Tongue (tissue), 2 donors: Measurements from ENCODE around the gene RP2. TPM values are rescaled to one million over a fixed set of nuclear protein-coding genes. Genes with fewer than 3 reads are reported as not detected.

ENCODE experiments used
- DNase-seq: peaks from one replicate; pipeline ENCODE4 v3.0.0-alpha.2; 2015
- total RNA-seq: library from RNA; depleted of rRNA; stranded (reverse); fragments of >200 nt; gene quantifications from one replicate; pipeline ENCODE4 v1.2.3, GENCODE V29; 2014

RP2 gene
- total RNA-seq, 1 donor from 2014 or later, result 15.0 TPM

DNA sequence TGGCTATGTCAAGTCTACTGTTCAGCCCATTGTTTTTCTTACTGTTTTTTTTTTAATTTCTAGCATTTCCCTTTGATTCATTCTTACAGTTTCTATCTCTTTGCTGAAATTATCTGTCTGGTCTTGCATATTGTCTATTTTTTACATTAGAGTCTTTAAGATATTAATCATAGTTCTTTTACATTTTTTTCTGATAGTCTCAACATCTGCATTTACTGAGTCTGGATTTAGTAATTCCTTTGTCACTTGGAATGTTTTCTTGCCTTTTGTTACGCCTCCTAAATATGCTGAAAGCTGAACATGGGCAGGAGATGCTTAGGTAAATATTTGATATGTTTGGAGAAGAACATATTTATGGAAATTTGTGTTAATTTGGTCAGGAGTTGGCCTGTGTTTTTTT is 85.8 kb downstream of the RP2 start:
- no peak for DNase-seq

DNA sequence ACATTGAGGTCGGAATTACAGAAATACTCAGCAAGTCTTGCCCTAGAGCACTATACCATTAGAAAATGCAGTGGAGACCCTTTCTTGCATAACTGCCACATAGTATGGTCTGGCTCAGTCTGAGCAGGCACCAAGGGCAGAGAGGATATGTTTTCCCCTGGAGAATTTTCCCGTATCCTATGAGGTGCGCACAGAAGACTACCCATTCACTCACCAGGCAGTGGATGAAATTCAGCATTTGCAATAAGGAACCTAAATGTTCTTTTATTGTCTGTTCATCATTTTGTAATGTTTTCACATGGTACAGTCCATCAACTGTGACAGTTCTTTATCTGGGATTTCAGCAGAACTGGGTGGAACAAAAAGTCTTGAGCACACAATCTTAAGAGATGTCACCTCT is 90.9 kb downstream of the RP2 start:
- no peak for DNase-seq

DNA sequence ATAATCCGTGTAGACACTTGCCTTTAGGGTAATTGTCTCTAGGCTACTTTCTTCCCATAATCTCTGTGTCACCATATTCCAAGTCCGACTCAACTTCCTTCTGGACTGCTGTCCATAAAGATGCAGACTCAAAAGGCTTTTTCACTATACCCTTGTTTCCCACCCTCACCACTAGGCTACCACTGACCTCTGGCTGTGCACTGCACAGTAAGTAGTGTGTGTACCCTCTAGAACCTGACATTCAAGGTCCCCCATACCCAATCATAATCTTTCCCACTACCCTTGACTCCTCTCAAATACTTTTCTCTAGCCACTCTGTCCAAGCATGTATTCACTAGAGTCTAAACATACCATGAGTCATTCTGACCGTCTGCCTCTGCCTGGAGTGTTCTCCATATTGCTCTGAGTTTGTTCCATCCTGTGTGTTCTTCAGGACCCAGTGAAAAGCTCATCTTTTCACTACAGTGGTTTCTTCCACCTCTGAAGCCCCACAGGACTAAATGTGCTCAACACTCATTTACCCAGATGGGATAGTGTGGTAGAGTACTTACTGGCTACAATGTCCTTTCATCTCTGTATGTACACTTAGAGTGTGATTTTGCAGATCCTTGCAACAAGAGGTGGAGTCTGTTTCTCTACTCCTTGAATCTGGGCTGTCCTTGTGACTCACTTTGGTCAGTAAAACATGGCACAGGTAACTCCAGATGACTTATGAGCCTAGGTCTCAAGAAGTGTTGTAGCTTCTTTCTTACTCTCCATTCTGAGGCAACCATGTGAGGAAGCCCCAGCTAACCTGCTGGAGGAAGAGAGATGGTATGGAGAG is 92.8 kb downstream of the RP2 start:
- DNase-seq, result no peak

Other genes starting within 250 kb of the RP2 start
- gene SLC9A7, start 77.9 kb upstream of the RP2 start, total RNA-seq, result 6.9 TPM
- gene JADE3, start 75.4 kb downstream of the RP2 start, total RNA-seq, result 6.3 TPM
- 5.8 TPM for gene RGN, start 241.4 kb downstream of the RP2 start, total RNA-seq